SU-DHL-6 (cell line): ENCODE data around the gene BPIFB6.

ENCODE experiments used
- H2AFZ ChIP-seq: fragments of 200-600 bp; sonication (generic); 2 replicates; pipeline ENCODE4 v1.6.1; 2014; ENCODE audit warnings: low read depth, mild to moderate bottlenecking, moderate library complexity, mixed read lengths, antibody characterized with exemption, low read length; ENCODE audit not compliant: severe bottlenecking
- H3F3A ChIP-seq: fragments of 200-600 bp; shearing (Covaris generic); 2 replicates; pipeline ENCODE4 v1.6.0; 2016; ENCODE audit warnings: antibody characterized with exemption, mild to moderate bottlenecking; ENCODE audit not compliant: insufficient read depth
- H3K27ac ChIP-seq: fragments of 200-600 bp; sonication (generic); 2 replicates; pipeline ENCODE4 v1.5.1; 2016; ENCODE audit warnings: low read depth, mild to moderate bottlenecking, low read length, moderate library complexity, mixed read lengths
- H3K27me3 ChIP-seq: fragments of 200-600 bp; sonication (generic), shearing (Covaris generic); 2 replicates; pipeline ENCODE4 v1.6.0; 2014; ENCODE audit warnings: mild to moderate bottlenecking, low read length
- H3K36me3 ChIP-seq: fragments of 200-600 bp; sonication (generic); 2 replicates; pipeline ENCODE4 v1.6.1; 2014; ENCODE audit warnings: mild to moderate bottlenecking, low read length, mixed read lengths
- H3K4me2 ChIP-seq: fragments of 300-600, 200-600 bp; shearing (Covaris generic), sonication (generic); 2 replicates; pipeline ENCODE4 v1.6.0; 2014; ENCODE audit warnings: low read length, low read depth, mild to moderate bottlenecking; ENCODE audit not compliant: poor library complexity, severe bottlenecking
- H3K4me3 ChIP-seq: fragments of 200-600 bp; sonication (generic); 2 replicates; pipeline ENCODE4 v1.5.1; 2014; ENCODE audit warnings: antibody characterized with exemption, low read length, mild to moderate bottlenecking, mixed read lengths; ENCODE audit not compliant: insufficient read depth, poor library complexity, severe bottlenecking
- H3K79me2 ChIP-seq: fragments of 200-600 bp; sonication (generic); 2 replicates; pipeline ENCODE4 v1.6.1; 2014; ENCODE audit warnings: mild to moderate bottlenecking, low read length, moderate library complexity; ENCODE audit not compliant: insufficient read depth
- H3K9ac ChIP-seq: fragments of 200-600 bp; sonication (generic); 2 replicates; pipeline ENCODE4 v1.7.0; 2014; ENCODE audit warnings: mild to moderate bottlenecking, low read length
- H3K9me2 ChIP-seq: fragments of 200-600 bp; sonication (generic); replicated peaks from 2 replicates; pipeline ENCODE4 v1.6.1; 2014; ENCODE audit warnings: low read length; ENCODE audit not compliant: insufficient read depth
- H3K9me3 ChIP-seq: fragments of 200-600 bp; sonication (generic); 2 replicates; pipeline ENCODE4 v1.6.1; 2014; ENCODE audit warnings: low read length, mixed read lengths; ENCODE audit not compliant: insufficient read depth
- H4K20me1 ChIP-seq: fragments of 200-600 bp; sonication (generic); 2 replicates; pipeline ENCODE4 v1.6.1; 2014; ENCODE audit warnings: low read depth, mild to moderate bottlenecking, antibody characterized with exemption, low read length, moderate library complexity, mixed read lengths
- EZH2phosphoT487 ChIP-seq: fragments of 200-600 bp; sonication (generic), shearing (Covaris generic); conservative IDR thresholded peaks from 2 replicates; pipeline ENCODE4 v1.6.1; 2018; ENCODE audit warnings: mild to moderate bottlenecking, antibody characterized with exemption, low read length, moderate library complexity, mixed read lengths
- TF ChIP-seq, protein P1 (sequence below): fragments of 200-600 bp; sonication (generic); IDR thresholded peaks from one replicate; pipeline ENCODE4 v1.5.1; 2017; ENCODE audit warnings: antibody characterized with exemption, mild to moderate bottlenecking, low read length, moderate library complexity; ENCODE audit not compliant: insufficient read depth, poor library complexity, severe bottlenecking

BPIFB6 gene

DNA sequence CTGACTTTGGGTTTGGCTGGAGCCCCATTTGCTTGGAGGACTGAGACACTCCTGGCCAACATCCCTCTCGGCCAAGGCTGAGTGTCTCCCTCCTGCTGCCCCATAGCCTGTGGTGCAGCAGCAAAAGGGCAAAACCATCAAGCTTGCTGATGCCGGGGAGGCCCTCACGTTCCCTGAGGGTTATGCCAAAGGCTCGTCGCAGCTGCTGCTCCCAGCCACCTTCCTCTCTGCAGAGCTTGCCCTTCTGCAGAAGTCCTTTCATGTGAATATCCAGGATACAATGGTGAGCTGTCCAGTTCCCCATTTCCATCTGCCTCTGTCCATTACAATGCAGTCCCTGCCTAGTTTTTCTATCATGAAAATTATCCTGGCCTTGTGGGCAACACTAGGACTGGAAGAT lies 6.0 kb downstream of the BPIFB6 start:
- H4K20me1 ChIP-seq = no peaks in the 10 kb centered on the region
- no peaks in the 10 kb centered on the region for H3K36me3 ChIP-seq
- H2AFZ ChIP-seq = no peak overlapping the region
- no peaks in the 10 kb centered on the region for H3K9me2 ChIP-seq
- H3K9me3 ChIP-seq = no peaks in the 10 kb centered on the region
- no peak overlapping the region for H3K9ac ChIP-seq
- no peaks in the 10 kb centered on the region for H3K27me3 ChIP-seq
- no peak overlapping the region for H3K4me3 ChIP-seq
- no peak overlapping the region for H3K27ac ChIP-seq
- TF ChIP-seq EZH2phosphoT487 = no peak
- TF ChIP-seq, protein P1, sequence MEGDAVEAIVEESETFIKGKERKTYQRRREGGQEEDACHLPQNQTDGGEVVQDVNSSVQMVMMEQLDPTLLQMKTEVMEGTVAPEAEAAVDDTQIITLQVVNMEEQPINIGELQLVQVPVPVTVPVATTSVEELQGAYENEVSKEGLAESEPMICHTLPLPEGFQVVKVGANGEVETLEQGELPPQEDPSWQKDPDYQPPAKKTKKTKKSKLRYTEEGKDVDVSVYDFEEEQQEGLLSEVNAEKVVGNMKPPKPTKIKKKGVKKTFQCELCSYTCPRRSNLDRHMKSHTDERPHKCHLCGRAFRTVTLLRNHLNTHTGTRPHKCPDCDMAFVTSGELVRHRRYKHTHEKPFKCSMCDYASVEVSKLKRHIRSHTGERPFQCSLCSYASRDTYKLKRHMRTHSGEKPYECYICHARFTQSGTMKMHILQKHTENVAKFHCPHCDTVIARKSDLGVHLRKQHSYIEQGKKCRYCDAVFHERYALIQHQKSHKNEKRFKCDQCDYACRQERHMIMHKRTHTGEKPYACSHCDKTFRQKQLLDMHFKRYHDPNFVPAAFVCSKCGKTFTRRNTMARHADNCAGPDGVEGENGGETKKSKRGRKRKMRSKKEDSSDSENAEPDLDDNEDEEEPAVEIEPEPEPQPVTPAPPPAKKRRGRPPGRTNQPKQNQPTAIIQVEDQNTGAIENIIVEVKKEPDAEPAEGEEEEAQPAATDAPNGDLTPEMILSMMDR = no peak
- no peaks in the 10 kb centered on the region for H3F3A ChIP-seq
- no peaks in the 10 kb centered on the region for H3K79me2 ChIP-seq
- no peak overlapping the region for H3K4me2 ChIP-seq

DNA sequence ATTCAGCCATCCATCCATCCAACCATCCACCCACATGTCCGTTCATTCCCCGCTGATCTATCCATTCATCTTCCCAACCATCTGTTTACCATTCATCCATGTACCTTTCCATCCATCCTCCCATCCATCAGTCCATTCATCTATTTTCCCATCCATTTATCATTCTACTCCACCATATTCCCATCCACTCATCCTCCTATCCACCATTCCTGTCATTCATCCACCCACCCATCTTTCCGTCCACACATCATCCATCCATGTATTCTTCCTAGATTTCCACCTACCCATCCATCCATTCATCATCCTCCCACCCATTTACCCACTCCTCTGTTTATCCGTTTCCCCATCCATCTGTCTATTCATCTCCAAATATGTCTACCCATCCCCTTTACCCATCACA lies 6.8 kb downstream of the BPIFB6 start:
- Histone ChIP-seq H2AFZ (no peak overlapping the region), H3K4me2 (no peak overlapping the region), H3K27me3 (no peaks in the 10 kb centered on the region), H3K4me3 (no peak overlapping the region), H3K9ac (no peak overlapping the region), H3K9me2 (no peaks in the 10 kb centered on the region), H3K36me3 (no peaks in the 10 kb centered on the region), H3K9me3 (no peaks in the 10 kb centered on the region), H4K20me1 (no peaks in the 10 kb centered on the region), H3K27ac (no peak overlapping the region), H3F3A (no peaks in the 10 kb centered on the region), H3K79me2 (no peaks in the 10 kb centered on the region)
- no peak for TF ChIP-seq EZH2phosphoT487
- TF ChIP-seq, protein P1 = no peak

DNA sequence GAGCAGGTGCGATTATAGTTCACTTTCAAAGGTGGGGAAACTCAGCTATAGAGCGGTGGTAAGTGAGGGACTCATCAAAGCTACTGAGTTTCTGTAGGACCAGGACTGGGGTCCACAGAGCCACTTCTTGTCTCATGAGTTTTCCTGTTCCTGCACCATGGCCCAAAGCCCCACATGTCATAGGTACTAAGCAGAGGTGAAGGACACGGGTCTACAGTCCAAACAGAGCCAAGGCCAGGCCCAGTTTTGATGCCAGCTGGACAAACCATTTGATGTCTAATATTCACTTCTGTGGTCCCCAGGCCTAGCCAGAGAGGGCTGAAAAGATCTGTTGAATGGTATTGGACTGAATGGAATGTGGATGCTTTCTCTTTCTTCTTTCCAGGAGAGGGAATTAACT lies 11.0 kb downstream of the BPIFB6 start:
- Histone ChIP-seq H3K4me3 (no peak overlapping the region), H3K27me3 (no peaks in the 10 kb centered on the region), H3K36me3 (no peaks in the 10 kb centered on the region), H3K9me2 (no peaks in the 10 kb centered on the region), H3K27ac (no peak overlapping the region), H3K79me2 (no peaks in the 10 kb centered on the region), H3K9ac (no peak overlapping the region), H3K9me3 (peaks cover 7% of the 10 kb centered on the region; the same call in 1 of the 2 replicates), H2AFZ (no peak overlapping the region), H3F3A (no peaks in the 10 kb centered on the region), H3K4me2 (no peak overlapping the region), H4K20me1 (no peaks in the 10 kb centered on the region)
- TF ChIP-seq, protein P1 = no peak
- no peak for TF ChIP-seq EZH2phosphoT487
